HG03469 (cell line): Measurements from ENCODE around the gene NFKBIZ.

Source experiments
- ATAC-seq: cut with Tn5 transposase; IDR thresholded peaks from one replicate; pipeline ENCODE4 v1.9.1; 2021; ENCODE audit warnings: mild to moderate bottlenecking, moderate library complexity, moderate number of reproducible peaks; ENCODE audit not compliant: unreplicated experiment

NFKBIZ gene

GRCh38 chr3:101848754-101849713, at the start of gene NFKBIZ:
Gene NFKBIZ (plus strand): TSS chr3:101849514. CDS start chr3:101849629, 115 bp downstream.
- peak; percentile 47 for ATAC-seq

GRCh38 chr3:101801174-101801573, 48.1 kb upstream of the NFKBIZ start:
- ATAC-seq, result no peak

GRCh38 chr3:101802179-101802578, 47.1 kb upstream of the NFKBIZ start:
- ATAC-seq, result no peak

GRCh38 chr3:101803173-101803782, 46.0 kb upstream of the NFKBIZ start:
- peak; percentile 91 for ATAC-seq

- no peak for ATAC-seq
Measured at GRCh38 chr3:101803939-101804338, 45.4 kb upstream of the NFKBIZ start.

GRCh38 chr3:101806491-101806890, 42.8 kb upstream of the NFKBIZ start:
- no peak for ATAC-seq

- no peak for ATAC-seq
Measured at GRCh38 chr3:101807888-101808287, 41.4 kb upstream of the NFKBIZ start.

- no peak for ATAC-seq
Measured at GRCh38 chr3:101809178-101810021, 39.9 kb upstream of the NFKBIZ start.

GRCh38 chr3:101810022-101810418, 39.3 kb upstream of the NFKBIZ start:
- ATAC-seq, result no peak

- no peak for ATAC-seq
Measured at GRCh38 chr3:101811875-101812274, 37.4 kb upstream of the NFKBIZ start.

GRCh38 chr3:101812895-101813294, 36.4 kb upstream of the NFKBIZ start:
- no peak for ATAC-seq

- no peak for ATAC-seq
Measured at GRCh38 chr3:101813817-101814440, 35.4 kb upstream of the NFKBIZ start.

GRCh38 chr3:101814835-101815234, 34.5 kb upstream of the NFKBIZ start:
- no peak for ATAC-seq

GRCh38 chr3:101816215-101817149, 32.8 kb upstream of the NFKBIZ start:
- no peak for ATAC-seq

- no peak for ATAC-seq
Measured at GRCh38 chr3:101817992-101818391, 31.3 kb upstream of the NFKBIZ start.

- peak; percentile 60 for ATAC-seq
Measured at GRCh38 chr3:101819649-101820206, 29.6 kb upstream of the NFKBIZ start.

GRCh38 chr3:101821503-101821902, 27.8 kb upstream of the NFKBIZ start:
- ATAC-seq, result no peak

GRCh38 chr3:101823525-101823924, 25.8 kb upstream of the NFKBIZ start:
- ATAC-seq, result no peak

- ATAC-seq, result no peak
Measured at GRCh38 chr3:101824702-101825101, 24.6 kb upstream of the NFKBIZ start.
